SU-DHL-6 (cell line): Measurements from ENCODE around the gene HHAT.

Source experiments
- EZH2phosphoT487 ChIP-seq: fragments of 200-600 bp; sonication (generic), shearing (Covaris generic); conservative IDR thresholded peaks from 2 replicates; pipeline ENCODE4 v1.6.1; 2018; ENCODE audit warnings: mild to moderate bottlenecking, antibody characterized with exemption, low read length, moderate library complexity, mixed read lengths
- TF ChIP-seq, protein P1 (sequence below): fragments of 200-600 bp; sonication (generic); IDR thresholded peaks from one replicate; pipeline ENCODE4 v1.5.1; 2017; ENCODE audit warnings: antibody characterized with exemption, mild to moderate bottlenecking, low read length, moderate library complexity; ENCODE audit not compliant: insufficient read depth, poor library complexity, severe bottlenecking

DNA sequence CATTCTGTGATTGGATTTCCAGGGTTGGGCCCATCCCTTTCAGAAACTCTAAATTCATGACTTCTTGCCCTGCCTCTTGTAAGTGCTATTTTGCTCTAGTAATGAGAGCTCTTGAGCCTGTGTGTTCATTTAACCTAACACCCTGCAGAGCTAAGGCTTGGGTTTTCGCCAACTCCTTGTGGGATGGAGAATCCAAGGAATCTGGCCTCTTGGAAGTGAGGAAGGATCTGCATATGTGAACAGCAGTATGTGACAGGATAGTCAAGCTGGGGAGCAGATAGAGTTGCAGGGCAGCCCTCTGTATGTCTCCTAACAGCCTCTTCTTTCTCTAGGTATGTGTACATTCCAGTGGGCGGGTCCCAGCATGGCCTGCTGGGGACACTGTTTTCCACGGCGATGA, 258.9 kb downstream of the HHAT start:
- TF ChIP-seq, protein P1, sequence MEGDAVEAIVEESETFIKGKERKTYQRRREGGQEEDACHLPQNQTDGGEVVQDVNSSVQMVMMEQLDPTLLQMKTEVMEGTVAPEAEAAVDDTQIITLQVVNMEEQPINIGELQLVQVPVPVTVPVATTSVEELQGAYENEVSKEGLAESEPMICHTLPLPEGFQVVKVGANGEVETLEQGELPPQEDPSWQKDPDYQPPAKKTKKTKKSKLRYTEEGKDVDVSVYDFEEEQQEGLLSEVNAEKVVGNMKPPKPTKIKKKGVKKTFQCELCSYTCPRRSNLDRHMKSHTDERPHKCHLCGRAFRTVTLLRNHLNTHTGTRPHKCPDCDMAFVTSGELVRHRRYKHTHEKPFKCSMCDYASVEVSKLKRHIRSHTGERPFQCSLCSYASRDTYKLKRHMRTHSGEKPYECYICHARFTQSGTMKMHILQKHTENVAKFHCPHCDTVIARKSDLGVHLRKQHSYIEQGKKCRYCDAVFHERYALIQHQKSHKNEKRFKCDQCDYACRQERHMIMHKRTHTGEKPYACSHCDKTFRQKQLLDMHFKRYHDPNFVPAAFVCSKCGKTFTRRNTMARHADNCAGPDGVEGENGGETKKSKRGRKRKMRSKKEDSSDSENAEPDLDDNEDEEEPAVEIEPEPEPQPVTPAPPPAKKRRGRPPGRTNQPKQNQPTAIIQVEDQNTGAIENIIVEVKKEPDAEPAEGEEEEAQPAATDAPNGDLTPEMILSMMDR = no peak
- no peak for TF ChIP-seq EZH2phosphoT487
